ENCODE results near the gene MAB21L2.
"Not testable (repeated sequence)": the region's sequence is repeated elsewhere in the genome, so short reads cannot be mapped to it uniquely, and the experiment has no call there.

The MAB21L2 gene

DNA sequence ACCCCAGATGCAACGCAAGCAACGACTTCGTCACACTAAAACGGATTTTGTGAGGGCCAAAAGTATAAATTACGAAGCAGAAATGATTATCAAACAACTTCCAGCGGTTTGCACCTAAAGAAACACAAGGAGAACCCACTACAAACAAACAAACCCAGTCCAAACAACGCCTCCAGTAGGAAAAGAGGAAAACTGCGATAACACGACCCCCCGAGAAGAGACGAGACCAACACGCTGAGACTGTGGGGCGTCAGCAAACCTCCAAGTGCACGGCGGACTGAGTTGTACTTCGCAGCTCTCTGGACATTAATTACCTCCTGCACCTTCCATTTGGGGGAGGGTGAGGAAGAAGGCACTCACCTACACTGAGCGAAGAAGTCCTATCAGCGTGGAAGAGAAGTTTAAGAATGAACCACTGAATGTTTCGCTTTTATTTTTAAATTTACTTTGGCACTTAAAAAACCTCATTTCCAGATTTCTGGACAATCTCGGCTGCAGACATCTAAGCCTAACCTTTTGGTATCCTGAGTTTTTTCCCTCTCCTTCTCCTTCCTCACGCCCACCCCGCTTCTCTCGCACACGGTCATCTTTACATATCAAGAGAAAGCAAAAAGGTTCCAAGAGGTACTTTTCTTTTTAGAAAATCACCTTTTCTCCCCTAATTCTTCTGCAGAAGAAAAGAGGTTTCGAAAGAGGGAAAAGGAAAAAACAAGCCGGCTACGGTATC, at the start of gene MAB21L2:
MAB21L2 (plus strand) TSS at position 6 of the 727 bp plus-strand sequence. CDS start 879 bp downstream, outside the sequence.
- no peak for DNase-seq (ENCODE audit: low read depth)

- no peak for DNase-seq (ENCODE audit: low read depth)
Measured at GRCh38 chr4:150533673-150534072, 48.3 kb upstream of the MAB21L2 start.

GRCh38 chr4:150534818-150535217, 47.1 kb upstream of the MAB21L2 start:
- no peak for DNase-seq (ENCODE audit: low read depth)

DNA sequence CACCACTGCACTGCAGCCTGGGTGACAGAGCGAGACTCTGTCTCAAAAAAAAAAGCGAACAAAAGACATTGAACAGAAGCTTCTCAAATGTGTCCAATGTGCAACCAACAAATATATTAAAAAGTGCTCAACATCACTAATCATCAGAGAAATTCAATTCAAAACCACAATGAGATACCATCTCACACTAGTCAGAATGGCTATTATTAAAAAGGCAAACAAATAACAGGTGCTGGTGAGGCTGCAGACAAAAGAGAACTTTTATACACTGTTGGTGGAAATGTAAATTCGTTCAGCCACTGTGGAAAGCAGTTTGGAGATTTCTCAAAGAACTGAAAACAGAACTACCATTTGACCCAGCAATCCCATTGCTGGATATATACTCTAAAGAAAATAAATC, 44.0 kb upstream of the MAB21L2 start:
- not testable (repeated sequence) for DNase-seq (ENCODE audit: low read depth)

- DNase-seq (ENCODE audit: low read depth), result no peak
Measured at GRCh38 chr4:150540536-150540935, 41.4 kb upstream of the MAB21L2 start.

DNA sequence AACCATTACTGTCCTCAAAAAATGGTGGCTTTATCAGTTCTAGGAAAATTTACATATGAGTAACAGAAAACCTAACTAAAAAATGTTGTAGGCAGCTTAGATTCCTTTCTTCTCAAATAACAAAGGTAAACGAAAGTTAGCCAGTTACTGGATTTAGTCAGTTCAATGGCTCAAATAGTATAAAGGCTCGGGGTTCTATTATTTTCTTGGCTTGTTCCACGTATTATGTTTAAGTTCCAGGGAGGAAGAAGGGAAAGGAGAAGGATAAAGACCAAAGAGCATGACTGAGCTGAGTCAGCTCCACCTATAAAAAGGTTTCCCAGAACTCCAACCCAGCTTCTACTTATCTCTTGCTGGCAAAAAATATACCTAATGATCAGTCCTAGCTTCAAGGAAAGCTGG, 41.0 kb upstream of the MAB21L2 start:
- DNase-seq (ENCODE audit: low read depth), result no peak

- DNase-seq (ENCODE audit: low read depth), result no peak
Measured at GRCh38 chr4:150541681-150542080, 40.3 kb upstream of the MAB21L2 start.

GRCh38 chr4:150543042-150543441, 38.9 kb upstream of the MAB21L2 start:
- no peak for DNase-seq (ENCODE audit: low read depth)

DNA sequence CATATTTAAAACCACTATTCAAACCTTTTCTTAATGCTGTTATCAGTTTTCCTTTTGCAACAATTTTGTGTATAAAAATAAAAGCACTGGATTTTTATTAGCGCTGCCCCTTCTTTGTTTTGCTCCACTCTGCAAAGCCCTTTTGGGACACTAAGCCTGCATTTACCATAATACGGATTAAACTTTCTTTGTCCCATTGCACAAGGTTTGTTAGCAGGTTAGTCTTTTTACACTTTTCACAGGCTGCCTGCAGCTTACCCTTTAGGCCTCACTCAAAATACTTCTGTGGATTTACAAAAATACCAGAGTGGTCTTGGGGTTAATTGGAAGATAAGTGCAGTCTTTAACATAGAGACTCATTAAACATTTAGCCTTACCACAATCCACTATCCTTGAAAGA, 35.7 kb upstream of the MAB21L2 start:
- no peak for DNase-seq (ENCODE audit: low read depth)

- DNase-seq (ENCODE audit: low read depth), result no peak
Measured at GRCh38 chr4:150547154-150547838, 34.7 kb upstream of the MAB21L2 start.

DNA sequence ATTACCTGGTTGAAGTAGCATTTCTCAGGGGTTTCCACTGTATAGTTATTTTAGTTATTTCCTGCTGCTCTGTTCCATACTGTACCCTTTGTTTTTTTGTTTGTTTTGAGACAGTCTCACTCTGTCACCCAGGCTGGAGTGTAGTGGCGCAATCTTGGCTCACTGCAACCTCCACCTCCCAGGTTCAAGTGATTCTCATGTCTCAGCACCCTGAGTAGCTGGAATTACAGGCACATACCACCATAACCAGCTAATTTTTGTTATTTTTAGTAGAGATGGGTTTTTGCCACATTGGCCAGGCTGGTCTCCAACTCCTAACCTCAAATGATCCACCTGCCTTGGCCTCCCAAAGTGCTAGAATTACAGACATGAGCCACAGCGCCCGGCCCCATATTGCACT, 24.1 kb upstream of the MAB21L2 start:
- DNase-seq (ENCODE audit: low read depth), result not testable (repeated sequence)

DNA sequence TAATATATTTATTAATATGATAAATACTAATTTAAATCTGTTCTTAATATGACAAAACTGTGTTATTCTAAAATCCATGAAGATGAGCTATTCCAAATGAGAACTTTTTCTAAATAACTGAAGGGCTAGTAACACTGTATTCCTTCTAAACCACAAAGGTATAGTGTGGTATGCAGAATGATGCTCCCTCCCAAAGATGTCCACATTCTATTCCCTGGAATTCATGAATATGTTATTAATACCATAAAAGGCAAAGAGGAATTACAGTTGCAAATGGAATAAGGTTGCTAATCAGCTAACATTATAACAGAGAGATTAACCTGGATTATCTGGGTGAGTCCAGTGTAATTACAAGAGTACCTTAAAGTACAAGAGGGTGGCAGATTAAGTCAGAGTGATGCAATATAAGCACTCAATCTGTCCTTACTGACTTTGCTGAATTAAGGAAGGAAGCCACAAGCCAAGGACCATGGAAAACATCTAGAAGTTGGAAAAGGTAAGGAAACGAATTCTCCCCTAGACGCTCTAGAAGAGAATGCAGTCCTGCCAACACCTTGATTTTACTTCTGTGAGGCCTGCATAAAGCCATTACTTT, 20.7 kb upstream of the MAB21L2 start:
- no peak for DNase-seq (ENCODE audit: low read depth)

- no peak for DNase-seq (ENCODE audit: low read depth)
Measured at GRCh38 chr4:150562250-150562649, 19.7 kb upstream of the MAB21L2 start.

- no peak for DNase-seq (ENCODE audit: low read depth)
Measured at GRCh38 chr4:150562751-150563150, 19.2 kb upstream of the MAB21L2 start.

- not testable (repeated sequence) for DNase-seq (ENCODE audit: low read depth)
Measured at GRCh38 chr4:150564967-150565366, 17.0 kb upstream of the MAB21L2 start.

- DNase-seq (ENCODE audit: low read depth), result no peak
Measured at GRCh38 chr4:150567070-150567469, 14.9 kb upstream of the MAB21L2 start.

GRCh38 chr4:150569384-150569987, 12.5 kb upstream of the MAB21L2 start:
- DNase-seq (ENCODE audit: low read depth), result no peak

- no peak for DNase-seq (ENCODE audit: low read depth)
Measured at GRCh38 chr4:150569998-150570535, 11.9 kb upstream of the MAB21L2 start.

GRCh38 chr4:150570862-150571261, 11.1 kb upstream of the MAB21L2 start:
- no peak for DNase-seq (ENCODE audit: low read depth)

GRCh38 chr4:150572704-150573504, 9.0 kb upstream of the MAB21L2 start:
- no peak for DNase-seq (ENCODE audit: low read depth)

DNA sequence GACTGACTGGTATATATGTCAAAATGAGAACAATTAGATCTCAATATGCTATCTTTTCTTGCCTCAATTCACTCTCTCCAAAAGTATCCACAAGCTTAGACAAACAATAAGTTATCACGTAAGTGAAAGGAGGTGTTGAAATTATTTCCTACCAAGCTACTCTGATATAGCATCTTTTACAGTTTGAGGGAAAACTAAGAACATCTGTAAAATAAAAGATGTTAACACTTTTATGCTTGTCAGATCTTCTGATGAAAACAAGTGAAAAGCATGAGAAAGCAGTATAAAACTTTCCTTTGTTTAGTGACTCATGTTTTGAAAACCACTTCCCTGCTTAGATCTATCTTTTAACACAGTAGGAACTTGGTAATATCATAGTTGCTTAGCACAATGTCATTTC, 8.4 kb upstream of the MAB21L2 start:
- no peak for DNase-seq (ENCODE audit: low read depth)

DNA sequence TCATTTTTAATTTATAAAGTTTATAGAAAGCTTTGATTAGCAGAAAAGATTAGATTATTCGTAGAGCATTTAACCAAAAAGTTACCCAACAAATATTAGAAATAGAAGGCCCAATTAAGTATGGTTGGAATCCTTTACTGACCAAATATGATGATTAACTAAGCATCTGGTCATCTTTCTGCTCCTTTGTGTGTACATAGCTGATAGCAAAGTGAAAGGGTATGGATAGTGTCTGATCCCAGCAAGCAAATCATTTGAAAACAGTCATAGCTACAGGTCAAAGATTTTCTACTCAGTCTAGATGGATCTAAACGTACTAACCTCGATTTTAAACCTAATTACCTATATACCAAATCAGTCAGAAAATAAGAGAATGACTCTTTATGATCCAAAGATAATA, 7.3 kb upstream of the MAB21L2 start:
- DNase-seq (ENCODE audit: low read depth), result no peak

Data from stimulated activated CD8-positive, alpha-beta memory T cell treated with anti-CD3 and anti-CD28 coated beads, Interleukin-7, amount 100 ng/mL, for 24 hours (primary cell).